ENCODE results near the gene LMF2. TPM values are rescaled to one million over a fixed set of nuclear protein-coding genes. Genes with fewer than 3 reads are reported as not detected.
A peak's percentile ranks its signal among the peaks of the same experiment; 100 is the strongest.

LMF2 gene
- polyA plus RNA-seq, 1 experiment = 111 TPM

DNA sequence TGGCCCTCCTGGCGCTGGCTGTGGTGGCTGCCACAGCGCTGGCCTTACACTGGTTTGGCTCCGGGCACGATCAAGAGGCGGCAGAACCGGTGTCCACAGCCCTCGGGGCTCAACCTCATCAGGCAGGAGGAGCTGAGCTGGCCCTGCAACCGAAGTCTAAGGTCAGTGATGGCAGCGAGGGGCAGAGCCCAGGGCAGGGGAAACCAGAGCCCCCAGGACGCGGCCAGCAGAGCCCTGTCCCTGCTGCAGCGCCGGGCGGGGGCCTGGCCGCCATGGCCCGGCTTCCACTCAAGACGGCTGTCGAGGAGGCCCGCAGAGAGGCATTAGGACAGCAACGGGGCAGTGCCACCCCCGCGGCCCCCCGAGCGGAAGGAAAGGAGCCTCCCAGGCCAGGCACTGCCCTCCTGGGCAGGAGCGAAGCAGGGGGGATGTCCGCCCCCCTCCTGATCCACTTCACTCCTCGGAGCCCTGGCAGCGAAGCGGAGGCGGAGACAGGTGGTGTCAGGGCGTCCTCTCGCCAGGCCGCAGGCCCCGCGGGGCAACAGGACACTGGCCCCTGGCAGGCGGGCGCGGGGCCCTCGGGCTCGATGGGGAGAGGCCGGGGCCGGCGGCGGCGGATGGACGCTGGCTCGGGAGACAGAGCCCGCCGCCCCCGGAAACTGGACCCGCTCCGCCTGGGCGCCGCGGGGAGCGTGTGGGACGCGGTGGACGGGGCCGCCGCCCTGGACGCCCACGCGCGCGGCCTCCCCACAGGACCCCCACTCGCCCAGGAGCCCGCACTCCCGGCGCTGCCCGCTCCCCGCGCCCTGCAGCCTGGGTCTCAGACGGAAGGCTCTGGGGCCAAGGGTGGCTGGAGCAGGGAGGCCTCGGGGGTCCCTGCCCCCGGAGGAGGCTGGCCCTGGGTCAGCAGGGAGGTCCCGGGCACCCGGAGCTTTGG, 39.1 kb upstream of the LMF2 start:
- Histone ChIP-seq H3K36me3 (ENCODE audit: control insufficient read depth, insufficient read depth, low read length) (no peaks in the 10 kb centered on the region), H3K27me3 (ENCODE audit: control insufficient read depth, insufficient read depth, low read length) (peaks cover 30% of the 10 kb centered on the region), H3K4me3 (ENCODE audit: low read depth, low read length) (no peak overlapping the region)
- DNase-seq (ENCODE audit: low read depth) = no peak
- ChIA-PET POLR2A (no interaction called here), CTCF (interaction anchor here (0.8 to 1.9 kb wide), 5 partner anchors 9 to 21 kb away, joined by 3 to 17 read pairs (median 4); partner anchors contain the start of genes SCO2 and SYCE3)
- TF ChIP-seq, protein P1, sequence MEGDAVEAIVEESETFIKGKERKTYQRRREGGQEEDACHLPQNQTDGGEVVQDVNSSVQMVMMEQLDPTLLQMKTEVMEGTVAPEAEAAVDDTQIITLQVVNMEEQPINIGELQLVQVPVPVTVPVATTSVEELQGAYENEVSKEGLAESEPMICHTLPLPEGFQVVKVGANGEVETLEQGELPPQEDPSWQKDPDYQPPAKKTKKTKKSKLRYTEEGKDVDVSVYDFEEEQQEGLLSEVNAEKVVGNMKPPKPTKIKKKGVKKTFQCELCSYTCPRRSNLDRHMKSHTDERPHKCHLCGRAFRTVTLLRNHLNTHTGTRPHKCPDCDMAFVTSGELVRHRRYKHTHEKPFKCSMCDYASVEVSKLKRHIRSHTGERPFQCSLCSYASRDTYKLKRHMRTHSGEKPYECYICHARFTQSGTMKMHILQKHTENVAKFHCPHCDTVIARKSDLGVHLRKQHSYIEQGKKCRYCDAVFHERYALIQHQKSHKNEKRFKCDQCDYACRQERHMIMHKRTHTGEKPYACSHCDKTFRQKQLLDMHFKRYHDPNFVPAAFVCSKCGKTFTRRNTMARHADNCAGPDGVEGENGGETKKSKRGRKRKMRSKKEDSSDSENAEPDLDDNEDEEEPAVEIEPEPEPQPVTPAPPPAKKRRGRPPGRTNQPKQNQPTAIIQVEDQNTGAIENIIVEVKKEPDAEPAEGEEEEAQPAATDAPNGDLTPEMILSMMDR (IDR thresholded peaks at IDR 0.05; ENCODE audit: insufficient read depth, low read depth, low read length) = no peak

DNA sequence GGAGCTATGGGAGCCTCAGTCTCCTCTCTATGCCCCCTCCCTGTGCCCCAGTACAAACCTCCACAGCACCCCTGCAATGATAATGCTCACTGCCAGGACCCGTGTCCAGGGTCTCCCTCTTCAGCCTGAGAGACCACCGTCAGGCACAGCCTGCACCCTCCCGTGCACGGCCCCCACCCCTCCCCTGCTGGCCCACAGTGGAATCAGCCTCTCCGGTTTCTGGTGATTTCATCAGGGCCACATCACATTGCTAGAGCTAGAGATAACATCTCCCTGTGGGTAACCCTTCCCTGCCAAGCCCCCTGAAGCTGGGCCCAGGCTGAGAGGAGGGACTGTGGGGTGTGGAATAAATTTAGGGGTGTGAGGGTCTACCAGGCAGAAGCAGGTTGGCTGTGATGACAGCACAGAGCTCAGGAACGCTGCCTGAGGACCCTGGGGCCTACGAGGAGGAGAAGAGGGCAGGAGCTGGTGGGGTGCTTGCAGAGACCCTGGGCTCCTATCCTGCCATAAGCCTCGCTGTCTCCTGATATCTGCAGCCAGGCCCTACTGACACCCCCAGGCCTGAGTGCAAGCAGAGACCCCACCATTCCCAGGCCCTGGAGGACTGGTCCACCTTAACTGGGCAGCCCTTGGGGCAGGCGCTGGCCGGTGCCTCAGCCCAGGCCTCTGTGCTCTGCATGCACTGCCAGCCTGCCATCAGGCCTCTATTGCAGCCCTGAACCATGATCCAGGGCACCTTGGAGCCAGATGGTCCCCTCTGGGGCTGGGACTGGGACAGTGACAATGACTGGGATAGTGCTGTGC, 38.2 kb upstream of the LMF2 start, which contains the start of gene KLHDC7B:
TSS of gene KLHDC7B (plus strand) at position 378 of the 804 bp plus-strand sequence. CDS start at position 723, 345 bp downstream.
- POLR2A ChIA-PET = interaction anchor here (1.0 kb wide), 1 partner anchor 20 kb away, joined by 3 read pairs; the partner anchor contains the start of gene SCO2
- DNase-seq (ENCODE audit: low read depth) = no peak
- TF ChIP-seq, protein P1 (IDR thresholded peaks at IDR 0.05; ENCODE audit: insufficient read depth, low read depth, low read length) = peak; percentile 52

DNA sequence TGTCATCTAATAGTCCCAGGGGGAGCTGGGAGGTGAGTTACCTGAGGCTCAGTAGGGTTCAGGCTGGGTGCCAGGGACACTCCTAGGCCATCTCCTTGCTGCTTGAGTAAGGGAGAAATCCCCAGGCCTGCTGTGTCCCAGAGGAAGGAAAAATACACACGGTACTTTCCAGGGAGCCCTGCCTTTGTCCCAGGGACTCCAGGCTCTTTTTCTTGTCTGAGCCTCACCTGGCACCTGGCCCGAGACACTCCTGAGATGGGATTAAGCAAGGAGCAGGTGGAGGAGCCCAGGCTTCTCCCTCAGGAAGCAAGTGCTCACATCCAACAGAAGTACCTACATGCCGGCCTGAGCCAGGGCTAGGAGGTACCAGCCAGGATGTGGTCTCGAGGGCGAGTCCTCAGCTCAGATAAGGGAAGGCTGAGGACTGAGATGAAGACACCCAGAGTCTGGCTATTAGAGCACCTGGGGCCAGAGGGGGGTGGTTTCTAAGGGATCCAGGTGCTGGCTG, 37.3 kb upstream of the LMF2 start:
- H3K36me3 ChIP-seq (ENCODE audit: control insufficient read depth, insufficient read depth, low read length) = no peaks in the 10 kb centered on the region
- no peak for DNase-seq (ENCODE audit: low read depth)
- no peak overlapping the region for H3K4me3 ChIP-seq (ENCODE audit: low read depth, low read length)
- peaks cover 29% of the 10 kb centered on the region for H3K27me3 ChIP-seq (ENCODE audit: control insufficient read depth, insufficient read depth, low read length)
- ChIA-PET CTCF (interaction anchor here (1.0 to 1.8 kb wide), 4 partner anchors 11 to 76 kb away, joined by 3 to 17 read pairs (median 6); partner anchors contain the start of gene SYCE3), POLR2A (interaction anchor here (1.0 kb wide), 1 partner anchor 19 kb away, joined by 3 read pairs; the partner anchor contains the start of gene SCO2)
- TF ChIP-seq, protein P1 (IDR thresholded peaks at IDR 0.05; ENCODE audit: insufficient read depth, low read depth, low read length) = no peak

More for the DNA sequence above, 38.2 kb upstream of the LMF2 start, which contains the start of gene KLHDC7B:
- Histone ChIP-seq H3K36me3 (ENCODE audit: control insufficient read depth, insufficient read depth, low read length) (no peaks in the 10 kb centered on the region), H3K4me3 (ENCODE audit: low read depth, low read length) (no peak within 1 kb of the TSS), H3K27me3 (ENCODE audit: control insufficient read depth, insufficient read depth, low read length) (peaks cover 30% of the 10 kb centered on the region)
- CTCF ChIA-PET = interaction anchor here (0.8 to 1.8 kb wide), 6 partner anchors 10 to 75 kb away, joined by 3 to 17 read pairs (median 4); partner anchors contain the start of genes SCO2 and SYCE3

DNA sequence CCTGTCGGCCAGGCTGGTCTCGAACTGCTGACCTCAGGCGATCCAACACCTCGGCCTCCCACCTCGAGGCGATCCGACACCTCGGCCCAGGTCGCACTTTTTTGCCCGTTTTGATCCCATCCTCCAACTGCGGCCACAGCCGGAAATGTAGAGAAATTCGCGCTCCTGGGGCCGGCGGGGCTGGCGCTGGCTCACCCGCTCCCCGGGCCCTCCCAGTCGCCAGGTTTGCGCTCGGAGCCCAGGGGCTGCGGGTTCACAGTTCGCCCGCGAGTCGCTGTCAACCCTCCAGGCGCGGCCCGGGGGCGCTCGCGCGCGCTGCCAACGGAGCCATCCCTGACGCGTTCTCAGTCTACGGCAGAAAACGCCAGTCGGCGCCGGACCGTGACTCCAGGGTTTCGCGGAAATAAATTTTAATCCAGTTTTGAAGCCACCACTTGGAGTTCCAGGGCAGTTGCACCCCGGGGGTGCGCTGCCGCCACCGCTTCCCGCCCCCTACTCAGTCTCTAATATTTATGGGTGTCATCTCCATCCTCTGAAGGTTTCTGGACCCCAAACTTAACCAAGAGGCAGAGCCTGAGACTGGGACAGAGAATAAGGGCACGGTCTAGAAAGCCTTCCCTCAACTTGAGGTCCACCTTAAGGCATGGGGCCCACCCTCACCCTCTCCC, 36.7 kb upstream of the LMF2 start:
- Histone ChIP-seq H3K4me3 (ENCODE audit: low read depth, low read length) (peak overlapping the region; percentile 18), H3K36me3 (ENCODE audit: control insufficient read depth, insufficient read depth, low read length) (no peaks in the 10 kb centered on the region), H3K27me3 (ENCODE audit: control insufficient read depth, insufficient read depth, low read length) (peaks cover 26% of the 10 kb centered on the region)
- DNase-seq (ENCODE audit: low read depth) = no peak
- ChIA-PET POLR2A (no interaction called here), CTCF (interaction anchor here (1.7 to 1.8 kb wide), 2 partner anchors 11 to 77 kb away, joined by 4 to 7 read pairs; no protein-coding TSS in a partner anchor)
- TF ChIP-seq, protein P1 (IDR thresholded peaks at IDR 0.05; ENCODE audit: insufficient read depth, low read depth, low read length) = peak; percentile 68

All from BJ (cell line).